HCT116 (cell line): ENCODE data around the gene G2E3. TPM values are rescaled to one million over a fixed set of nuclear protein-coding genes. Genes with fewer than 3 reads are reported as not detected.

ENCODE experiments used
- ATAC-seq: fragments of 200-7000 bp; cut with Tn5 transposase; 2 replicates; pipeline ENCODE4 v1.9.1; 2020; ENCODE audit warnings: mild to moderate bottlenecking, moderate library complexity
- BruUV-seq: library from RNA; stranded (reverse); fragments of 400-500 nt; replicated peaks from 2 replicates; lab custom pipeline; 2021; lab: Mats Ljungman, UMichigan
- CTCF ChIA-PET: fragments of 300-600 bp; sonication (Branson Sonifier 250); formaldehyde crosslinking; loops from one replicate; lab custom pipeline; 2021; ENCODE audit warnings: antibody characterized with exemption; lab: Charles Lee
- POLR2A ChIA-PET: fragments of 300-600, 350-600 bp; sonication (Branson Sonifier 250); formaldehyde crosslinking; loops from one replicate; lab custom pipeline; 2021; ENCODE audit warnings: antibody characterized with exemption; lab: Charles Lee
- RAD21 ChIA-PET, 2 experiments: fragments of 300-600 bp; sonication (Branson Sonifier 250); formaldehyde crosslinking; loops; one replicate each; lab custom pipeline; 2023; ENCODE audit warnings: low total read pairs in 2 of 2; ENCODE audit not compliant: uncharacterized antibody in 2 of 2, unreplicated experiment in 2 of 2, low non-redundant PET in 1 of 2; lab: Charles Lee
- DNase-seq: peaks from one replicate; pipeline ENCODE4 v3.0.0-alpha.2; 2010; ENCODE audit warnings: low read depth, low spot score
- H2AFZ ChIP-seq: fragments of 200-600 bp; shearing (Covaris generic), sonication (generic); 2 replicates; pipeline ENCODE4 v1.6.1; 2017; ENCODE audit warnings: low read depth, mixed run types, mixed read lengths, antibody characterized with exemption, low read length; ENCODE audit not compliant: poor library complexity, severe bottlenecking
- H3K27ac ChIP-seq: 2 replicates; pipeline ENCODE4 v1.5.1; 2012; ENCODE audit warnings: low read depth, low read length
- H3K27me3 ChIP-seq: fragments of 200-600 bp; sonication (generic); 2 replicates; pipeline ENCODE4 v1.6.1; 2016; ENCODE audit warnings: mixed run types, low read length, mixed read lengths; ENCODE audit not compliant: insufficient read depth
- H3K36me3 ChIP-seq, 2 experiments: fragments of 200-500 bp in 1 of 2; fragments of 200-600 bp in 1 of 2; sonication (Bioruptor generic) in 1 of 2; sonication (generic) in 1 of 2; 2 replicates each; pipeline versions ENCODE4 v1.5.1 to v1.6.1; 2014 to 2016; ENCODE audit warnings: low read length in 2 of 2, inconsistent platforms in 1 of 2, mixed read lengths in 1 of 2, mixed run types in 1 of 2; ENCODE audit not compliant: insufficient read depth in 2 of 2, control insufficient read depth in 1 of 2
- H3K4me1 ChIP-seq, 2 experiments: fragments of 200-600 bp in 1 of 2; sonication (generic) in 1 of 2; 2 replicates each; pipeline versions ENCODE4 v1.5.1 to v1.6.1; 2012 to 2017; ENCODE audit warnings: low read length in 2 of 2, inconsistent platforms in 1 of 2, mild to moderate bottlenecking in 1 of 2, mixed read lengths in 1 of 2, mixed run types in 1 of 2, moderate library complexity in 1 of 2; ENCODE audit not compliant: insufficient read depth in 2 of 2, control insufficient read depth in 1 of 2
- H3K4me2 ChIP-seq: fragments of 200-600 bp; sonication (generic); 2 replicates; pipeline ENCODE4 v1.6.1; 2017; ENCODE audit warnings: mixed run types, low read length, mixed read lengths
- H3K4me3 ChIP-seq, 2 experiments: fragments of 200-600 bp in 1 of 2; sonication (generic) in 1 of 2; replicated peaks in 1 of 2; 2 replicates each; pipeline ENCODE4 v1.5.1; 2011 to 2016; ENCODE audit warnings: low read length in 2 of 2, control low read depth in 1 of 2, low read depth in 1 of 2, mild to moderate bottlenecking in 1 of 2, mixed read lengths in 1 of 2, mixed run types in 1 of 2
- H3K79me2 ChIP-seq: fragments of 200-600 bp; sonication (generic); 2 replicates; pipeline ENCODE4 v1.6.1; 2017; ENCODE audit warnings: mild to moderate bottlenecking, mixed run types, low read length, moderate library complexity, mixed read lengths; ENCODE audit not compliant: insufficient read depth
- H3K9ac ChIP-seq: fragments of 200-600 bp; sonication (generic); 2 replicates; pipeline ENCODE4 v1.6.1; 2016; ENCODE audit warnings: low read length, mixed read lengths
- H3K9me2 ChIP-seq: fragments of 200-600 bp; sonication (generic), shearing (Covaris generic); 2 replicates; pipeline ENCODE4 v1.6.1; 2017; ENCODE audit warnings: mixed run types, mild to moderate bottlenecking, moderate library complexity; ENCODE audit not compliant: insufficient read depth
- H3K9me3 ChIP-seq, 2 experiments: fragments of 200-500 bp in 1 of 2; fragments of 200-600 bp in 1 of 2; sonication (Bioruptor generic) in 1 of 2; sonication (generic) in 1 of 2; 2 replicates each; pipeline ENCODE4 v1.6.1; 2014 to 2017; ENCODE audit warnings: low read length in 2 of 2, mixed read lengths in 2 of 2, inconsistent platforms in 1 of 2, low read depth in 1 of 2, mild to moderate bottlenecking in 1 of 2, mixed run types in 1 of 2, moderate library complexity in 1 of 2; ENCODE audit not compliant: control insufficient read depth in 1 of 2, insufficient read depth in 1 of 2
- H4K20me1 ChIP-seq: fragments of 200-600 bp; sonication (generic), shearing (Covaris generic); 2 replicates; pipeline ENCODE4 v1.6.1; 2017; ENCODE audit warnings: mixed run types, mild to moderate bottlenecking, moderate library complexity; ENCODE audit not compliant: insufficient read depth
- CBX3 ChIP-seq: IDR thresholded peaks from 2 replicates; pipeline ENCODE4 v1.6.1; 2012; ENCODE audit warnings: low read depth
- EGR1 ChIP-seq: IDR thresholded peaks from 2 replicates; pipeline ENCODE4 v1.6.1; 2012; ENCODE audit warnings: low read depth
- ELF1 ChIP-seq: IDR thresholded peaks from 2 replicates; pipeline ENCODE4 v1.6.1; 2012; ENCODE audit warnings: low read depth, borderline replicate concordance
- EZH2 ChIP-seq: fragments of 200-600 bp; sonication (generic); IDR thresholded peaks from 2 replicates; pipeline ENCODE4 v1.6.1; 2017; ENCODE audit warnings: antibody characterized with exemption, mixed run types
- EZH2phosphoT487 ChIP-seq: fragments of 200-600 bp; IDR thresholded peaks from 2 replicates; pipeline ENCODE4 v1.6.1; 2018; ENCODE audit warnings: antibody characterized with exemption, borderline replicate concordance
- FOSL1 ChIP-seq: IDR thresholded peaks from 2 replicates; pipeline ENCODE4 v1.6.1; 2012; ENCODE audit warnings: low read depth
- JUND ChIP-seq: IDR thresholded peaks from 2 replicates; pipeline ENCODE4 v1.6.1; 2012
- RAD21 ChIP-seq: IDR thresholded peaks from 2 replicates; pipeline ENCODE4 v1.6.1; 2012; ENCODE audit warnings: low read depth, mild to moderate bottlenecking
- REST ChIP-seq: IDR thresholded peaks from 2 replicates; pipeline ENCODE4 v1.6.1; 2012; ENCODE audit warnings: low read depth
- SP1 ChIP-seq: IDR thresholded peaks from 2 replicates; pipeline ENCODE4 v1.6.1; 2012; ENCODE audit warnings: low read depth
- TCF7L2 ChIP-seq: IDR thresholded peaks from 2 replicates; pipeline ENCODE4 v1.7.0; 2011; ENCODE audit warnings: borderline replicate concordance, inconsistent platforms; ENCODE audit not compliant: insufficient read depth, insufficient read length; ENCODE audit errors: extremely low read depth
- YY1 ChIP-seq: IDR thresholded peaks from 2 replicates; pipeline ENCODE4 v1.6.1; 2011; ENCODE audit warnings: low read length, low read depth, moderate library complexity, mild to moderate bottlenecking; ENCODE audit not compliant: insufficient replicate concordance; ENCODE audit errors: extremely low read depth
- ZFX ChIP-seq: fragments of 450-650 bp; IDR thresholded peaks from 2 replicates; pipeline ENCODE4 v1.6.1; 2017
- intact Hi-C: fragments of 100-400 bp; cut with micrococcal nuclease; formaldehyde crosslinking; loops from 2 replicates; pipeline ENCODE4 v1.10.0; 2022
- total RNA-seq: library from RNA; stranded (reverse); gene quantifications from one replicate; pipeline ENCODE4 v1.2.1, GENCODE V29; 2021; ENCODE audit not compliant: unreplicated experiment
- TF ChIP-seq, protein P1 (sequence below): IDR thresholded peaks from 2 replicates; pipeline ENCODE4 v1.6.1; 2012

The G2E3 gene
- total RNA-seq, 1 experiment from 2014 or later = 47.0 TPM

DNA sequence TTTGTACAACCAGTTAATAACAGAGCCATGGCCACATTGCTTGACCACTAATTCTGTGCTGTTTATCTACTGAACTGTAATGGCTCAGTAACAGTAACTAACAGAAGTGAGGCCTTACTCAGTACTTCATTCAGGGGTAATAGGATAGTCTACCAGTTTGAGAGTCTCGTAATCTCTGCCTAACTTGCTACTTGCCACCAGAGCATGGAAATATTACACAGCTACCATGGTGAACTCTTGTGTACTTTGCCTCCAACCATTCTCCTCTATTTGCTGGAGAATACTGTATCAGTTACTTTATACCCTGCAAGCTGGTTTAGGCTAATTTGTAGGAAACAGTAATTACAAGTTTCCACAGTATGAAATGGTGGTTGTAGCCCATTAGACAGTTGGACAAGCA lies 73.8 kb downstream of the G2E3 start:
- CTCF ChIA-PET = no interaction called here
- H3K9me3 ChIP-seq = no peaks in the 10 kb centered on the region
- RAD21 ChIA-PET = no interaction called here
- no peak overlapping the region for H3K27ac ChIP-seq
- H3K4me1 ChIP-seq = peaks cover 0 to 16% of the 10 kb centered on the region in 2 experiments; a peak in 2 of 4 replicates
- H3K36me3 ChIP-seq = peaks cover 13% of the 10 kb centered on the region in 2 experiments; a peak in 3 of 4 replicates
- no peak overlapping the region for H3K9ac ChIP-seq
- intact Hi-C loops = no loop called here
- BruUV-seq = no TSS peak
- H3K27me3 ChIP-seq = no peaks in the 10 kb centered on the region
- no peak overlapping the region for H2AFZ ChIP-seq
- TF ChIP-seq RAD21 = no peak
- TF ChIP-seq JUND = no peak
- TF ChIP-seq EZH2phosphoT487 = no peak
- TF ChIP-seq, protein P1, sequence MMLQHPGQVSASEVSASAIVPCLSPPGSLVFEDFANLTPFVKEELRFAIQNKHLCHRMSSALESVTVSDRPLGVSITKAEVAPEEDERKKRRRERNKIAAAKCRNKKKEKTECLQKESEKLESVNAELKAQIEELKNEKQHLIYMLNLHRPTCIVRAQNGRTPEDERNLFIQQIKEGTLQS = no peak
- no peak for TF ChIP-seq REST
- TF ChIP-seq SP1 = no peak
- TF ChIP-seq CBX3 = no peak
- TF ChIP-seq FOSL1 = no peak
- no peak for TF ChIP-seq EGR1
- TF ChIP-seq YY1 = no peak
- TF ChIP-seq ELF1 = no peak
- no peak for TF ChIP-seq TCF7L2
- TF ChIP-seq EZH2 = no peak
- TF ChIP-seq ZFX = no peak
- H3K9me2 ChIP-seq = no peaks in the 10 kb centered on the region
- H3K4me2 ChIP-seq = no peak overlapping the region
- H3K79me2 ChIP-seq = peaks cover 46% of the 10 kb centered on the region
- POLR2A ChIA-PET = no interaction called here
- no peak for DNase-seq
- no peak overlapping the region for H3K4me3 ChIP-seq
- no peak for ATAC-seq
- no peaks in the 10 kb centered on the region for H4K20me1 ChIP-seq
